ENCODE data around the gene TAF1C.

DNA sequence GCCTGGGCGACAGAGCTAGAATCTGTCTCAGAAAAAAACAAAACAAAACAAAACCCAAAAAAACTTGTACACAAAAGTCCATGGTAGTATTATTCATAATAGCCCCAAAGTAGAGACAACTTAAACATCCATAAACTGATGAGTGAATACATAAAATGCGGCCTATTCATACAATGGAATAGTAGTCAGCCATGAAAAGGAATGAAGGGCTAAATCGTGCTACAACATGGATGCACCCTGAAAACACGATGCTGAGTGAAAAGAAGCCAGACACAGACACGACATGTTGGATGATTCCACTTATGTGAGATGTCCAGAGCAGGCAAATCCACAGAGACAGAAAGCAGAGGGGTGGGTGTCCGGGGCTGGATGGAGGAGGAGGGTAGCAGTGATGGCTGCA, 40.7 kb upstream of the TAF1C start:
- TF ChIP-seq SMC3 (conservative IDR thresholded peaks at IDR 0.05; ENCODE audit: insufficient read depth, low read depth, low read length) (no peak), NRF1 (conservative IDR thresholded peaks at IDR 0.05 in 1 of 2, IDR thresholded peaks at IDR 0.05 in 1 of 2) (no peak)
